Tibial artery (tissue), 4 donors: ENCODE measurements around the gene LPIN3.

Experiments
- DNase-seq, 2 donors: peaks; one replicate each; pipeline ENCODE4 v3.0.0-alpha.2; 2019
- H3K27ac ChIP-seq, 2 donors: fragments of 200-600 bp; sonication (generic) in 1 of 2; 1 replicate in 1 of 2; 2 replicates in 1 of 2; pipeline ENCODE4 v1.5.1; 2018 to 2019; ENCODE audit warnings: mild to moderate bottlenecking in 1 of 2
- H3K27me3 ChIP-seq, 2 donors: fragments of 200-600 bp; sonication (generic) in 1 of 2; one replicate each; pipeline versions ENCODE4 v1.5.1 to v1.6.0; 2016 to 2019
- H3K36me3 ChIP-seq, 3 donors: fragments of 200-600 bp; sonication (generic) in 2 of 3; one replicate each; pipeline ENCODE4 v1.5.1; 2016 to 2019; ENCODE audit warnings: mild to moderate bottlenecking in 2 of 3
- H3K4me1 ChIP-seq, 4 donors: fragments of 200-600 bp; sonication (generic) in 2 of 4; 1 replicate in 3 of 4; 2 replicates in 1 of 4; pipeline ENCODE4 v1.5.1; 2016 to 2019
- H3K4me3 ChIP-seq, 2 donors: fragments of 200-600 bp; sonication (generic) in 1 of 2; 1 replicate in 1 of 2; 2 replicates in 1 of 2; pipeline ENCODE4 v1.5.1; 2018 to 2019; ENCODE audit warnings: mild to moderate bottlenecking in 2 of 2
- H3K9me3 ChIP-seq, 3 donors: fragments of 200-600 bp; sonication (generic) in 1 of 3; one replicate each; pipeline ENCODE4 v1.5.1; 2016 to 2019
- CTCF ChIP-seq, 2 experiments: fragments of 200-600 bp in 1 of 2; fragments of 450-650 bp in 1 of 2; IDR thresholded peaks; one replicate each; pipeline ENCODE4 v1.5.1; 2017 to 2019; ENCODE audit warnings: antibody characterized with exemption in 2 of 2, mild to moderate bottlenecking in 1 of 2, moderate library complexity in 1 of 2
- intact Hi-C: fragments of 100-400 bp; cut with DNase I; formaldehyde crosslinking; loops from one replicate; pipeline ENCODE4 v1.15.0; 2023; ENCODE audit warnings: low total_unique reads

The LPIN3 gene

GRCh38 chr20:41361757-41362747 lies 21.4 kb downstream of the LPIN3 start:
- H3K4me3 ChIP-seq = no peak overlapping the region
- peaks cover 0 to 47% of the 10 kb centered on the region in 2 donors for H3K27me3 ChIP-seq
- no peak overlapping the region for H3K27ac ChIP-seq
- intact Hi-C loops = no loop called here
- peaks cover 12 to 18% (median 17%) of the 10 kb centered on the region in 3 donors for H3K36me3 ChIP-seq
- no peak for TF ChIP-seq CTCF (IDR thresholded peaks at IDR 0.05)
- no peaks in the 10 kb centered on the region for H3K9me3 ChIP-seq
- DNase-seq = no peak
- peaks cover 0 to 19% (median 14%) of the 10 kb centered on the region in 4 donors for H3K4me1 ChIP-seq

GRCh38 chr20:41362748-41363140 lies 22.1 kb downstream of the LPIN3 start:
- Histone ChIP-seq H3K27ac (no peak overlapping the region), H3K9me3 (no peaks in the 10 kb centered on the region), H3K36me3 (peaks cover 5 to 11% (median 11%) of the 10 kb centered on the region in 3 donors), H3K4me3 (no peak overlapping the region), H3K27me3 (peaks cover 0 to 53% of the 10 kb centered on the region in 2 donors), H3K4me1 (peaks cover 0 to 19% (median 14%) of the 10 kb centered on the region in 4 donors)
- TF ChIP-seq CTCF (IDR thresholded peaks at IDR 0.05) = no peak
- no peak for DNase-seq
- intact Hi-C loops = no loop called here

GRCh38 chr20:41363601-41364000 lies 23.0 kb downstream of the LPIN3 start:
- H3K4me1 ChIP-seq = peaks cover 0 to 19% (median 14%) of the 10 kb centered on the region in 4 donors
- no peak for TF ChIP-seq CTCF (IDR thresholded peaks at IDR 0.05)
- peaks cover 0 to 57% of the 10 kb centered on the region in 2 donors for H3K27me3 ChIP-seq
- DNase-seq = no peak
- peaks cover 0 to 3% (median 2%) of the 10 kb centered on the region in 3 donors for H3K36me3 ChIP-seq
- no peak overlapping the region for H3K27ac ChIP-seq
- no peak overlapping the region for H3K4me3 ChIP-seq
- intact Hi-C loops = no loop called here
- no peaks in the 10 kb centered on the region for H3K9me3 ChIP-seq

- Histone ChIP-seq H3K9me3 (no peaks in the 10 kb centered on the region), H3K36me3 (no peaks in the 10 kb centered on the region), H3K27me3 (peaks cover 0 to 64% of the 10 kb centered on the region in 2 donors), H3K4me1 (peaks cover 0 to 19% (median 14%) of the 10 kb centered on the region in 4 donors), H3K27ac (no peak overlapping the region), H3K4me3 (no peak overlapping the region)
- no peak for TF ChIP-seq CTCF (IDR thresholded peaks at IDR 0.05)
- intact Hi-C loops = no loop called here
- DNase-seq = no peak
Observed at GRCh38 chr20:41364236-41364855, 23.7 kb downstream of the LPIN3 start.

- H3K27me3 ChIP-seq = peaks cover 0 to 66% of the 10 kb centered on the region in 2 donors
- DNase-seq = no peak
- intact Hi-C loops = no loop called here
Observed at GRCh38 chr20:41364967-41365765, 24.5 kb downstream of the LPIN3 start.

More at GRCh38 chr20:41364967-41365765, 24.5 kb downstream of the LPIN3 start:
- Histone ChIP-seq H3K36me3 (no peaks in the 10 kb centered on the region), H3K4me3 (peak overlapping the region in 1 of 2 donors; percentile 44), H3K9me3 (no peaks in the 10 kb centered on the region), H3K4me1 (peaks cover 0 to 19% (median 14%) of the 10 kb centered on the region in 4 donors), H3K27ac (no peak overlapping the region)
- no peak for TF ChIP-seq CTCF (IDR thresholded peaks at IDR 0.05)
